Keratinocyte (primary cell): ENCODE measurements around the gene HHATL. TPM values are rescaled to one million over a fixed set of nuclear protein-coding genes. Genes with fewer than 3 reads are reported as not detected.

ENCODE experiments used
- DNase-seq: peaks from one replicate; pipeline ENCODE4 v3.0.0-alpha.2; 2011; ENCODE audit warnings: low read depth, missing footprints, low spot score
- FAIRE-seq: peaks from 2 replicates; lab custom pipeline; 2011; peaks lifted over from hg19 to GRCh38; lab: Jason Lieb, UNC
- H2AFZ ChIP-seq: 2 replicates; pipeline ENCODE4 v1.6.0; 2012; ENCODE audit warnings: low read length, control low read depth, inconsistent platforms; ENCODE audit not compliant: control insufficient read depth
- H3K27ac ChIP-seq: 2 replicates; pipeline ENCODE4 v1.5.1; 2011; ENCODE audit warnings: low read length; ENCODE audit not compliant: control insufficient read depth, insufficient read depth
- H3K27me3 ChIP-seq: 3 replicates; pipeline ENCODE4 v1.6.0; 2011; ENCODE audit warnings: low read length; ENCODE audit not compliant: control insufficient read depth, insufficient read depth; ENCODE audit errors: extremely low read depth
- H3K36me3 ChIP-seq, 2 experiments: 2 replicates in 1 of 2; 3 replicates in 1 of 2; pipeline ENCODE4 v1.5.1; 2011; ENCODE audit warnings: low read length in 2 of 2, mild to moderate bottlenecking in 1 of 2; ENCODE audit not compliant: control insufficient read depth in 2 of 2, insufficient read depth in 2 of 2; ENCODE audit errors: extremely low read depth in 1 of 2
- H3K4me1 ChIP-seq: 3 replicates; pipeline ENCODE4 v1.5.1; 2011; ENCODE audit warnings: low read length; ENCODE audit not compliant: control insufficient read depth, insufficient read depth; ENCODE audit errors: extremely low read depth
- H3K4me2 ChIP-seq: 3 replicates; pipeline ENCODE4 v1.6.0; 2011; ENCODE audit warnings: low read depth, low read length; ENCODE audit not compliant: control insufficient read depth, insufficient read depth; ENCODE audit errors: extremely low read depth
- H3K4me3 ChIP-seq, 3 experiments: fragments of 200-600 bp in 1 of 3; sonication (generic) in 1 of 3; 2 replicates in 2 of 3; 3 replicates in 1 of 3; pipeline ENCODE4 v1.5.1; 2011 to 2016; ENCODE audit warnings: low read length in 3 of 3, mild to moderate bottlenecking in 3 of 3, control low read depth in 2 of 3, inconsistent platforms in 1 of 3, low read depth in 1 of 3, mixed read lengths in 1 of 3, mixed run types in 1 of 3, moderate library complexity in 1 of 3; ENCODE audit not compliant: control insufficient read depth in 2 of 3, insufficient read depth in 2 of 3; ENCODE audit errors: extremely low read depth in 1 of 3
- H3K79me2 ChIP-seq: 2 replicates; pipeline ENCODE4 v1.6.0; 2012; ENCODE audit warnings: low read length; ENCODE audit not compliant: control insufficient read depth, insufficient read depth
- H3K9ac ChIP-seq: 3 replicates; pipeline ENCODE4 v1.6.0; 2011; ENCODE audit warnings: low read length; ENCODE audit not compliant: control insufficient read depth, insufficient read depth; ENCODE audit errors: extremely low read depth
- H3K9me1 ChIP-seq: 3 replicates; pipeline ENCODE4 v1.6.0; 2011; ENCODE audit warnings: low read length; ENCODE audit not compliant: control insufficient read depth, insufficient read depth; ENCODE audit errors: extremely low read depth
- H3K9me3 ChIP-seq: 2 replicates; pipeline ENCODE4 v1.5.1; 2012; ENCODE audit warnings: low read depth, low read length; ENCODE audit not compliant: control insufficient read depth
- H4K20me1 ChIP-seq: 3 replicates; pipeline ENCODE4 v1.6.0; 2011; ENCODE audit warnings: low read length; ENCODE audit not compliant: control insufficient read depth, insufficient read depth; ENCODE audit errors: extremely low read depth
- EZH2 ChIP-seq: IDR thresholded peaks from one replicate; pipeline ENCODE4 v1.6.1; 2012; ENCODE audit warnings: inconsistent platforms, mild to moderate bottlenecking, low read length, moderate library complexity
- dilution Hi-C: fragments of 300-500 bp; cut with MboI; formaldehyde crosslinking; loops from one replicate; pipeline ENCODE4 v1.7.0; 2020; ENCODE audit warnings: low sequenced_read_pairs; ENCODE audit not compliant: extremely low pct_ligation_motif_present
- polyA plus RNA-seq, 5 experiments: library from polyadenylated mRNA; depleted of rRNA in 3 of 5; stranded (reverse) in 3 of 5; stranded (forward) in 1 of 5; unstranded in 1 of 5; fragments of >200 nt; gene quantifications; 1 replicate in 1 of 5; 2 replicates in 3 of 5; 3 replicates in 1 of 5; pipeline versions ENCODE4 v1.2.1 to v1.2.3, GENCODE V29; 2011 to 2012; ENCODE audit warnings: missing spikeins in 2 of 5, low read depth in 1 of 5, low replicate concordance in 1 of 5
- TF ChIP-seq, protein P1 (sequence below), 3 experiments: IDR thresholded peaks in 1 of 3; conservative IDR thresholded peaks in 1 of 3; optimal IDR thresholded peaks in 1 of 3; 2 replicates in 2 of 3; 3 replicates in 1 of 3; pipeline versions ENCODE3 to v1.5.1; 2011; ENCODE audit warnings: low read length in 3 of 3, mild to moderate bottlenecking in 3 of 3, moderate library complexity in 2 of 3, control low read depth in 1 of 3, inconsistent platforms in 1 of 3; ENCODE audit not compliant: insufficient read depth in 2 of 3; ENCODE audit errors: extremely low read depth in 1 of 3

HHATL gene
- polyA plus RNA-seq, 1 donor (not counting 4 experiments of a cell fraction or from before 2014, with no cell fraction given): not detected

DNA sequence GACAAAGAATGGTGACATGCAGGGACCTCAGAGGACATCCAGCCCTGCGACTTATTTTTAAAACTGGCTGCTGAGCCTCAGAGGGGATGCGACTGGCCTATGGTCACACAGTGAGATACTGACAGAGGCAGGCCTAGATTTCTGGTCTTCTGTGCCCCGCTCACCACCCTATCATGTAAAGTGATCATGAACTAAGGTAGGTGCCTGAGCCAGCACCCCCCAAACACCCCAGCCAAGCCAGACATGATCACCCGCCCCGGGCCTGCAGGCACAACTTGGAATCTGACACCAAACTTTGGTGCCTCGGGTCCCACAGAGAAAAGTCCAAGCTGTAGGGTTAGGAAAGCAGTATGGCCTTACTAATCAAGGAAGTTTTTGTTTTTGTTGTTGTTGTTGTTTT, 33.9 kb upstream of the HHATL start:
- TF ChIP-seq EZH2: no peak
- TF ChIP-seq, protein P1, sequence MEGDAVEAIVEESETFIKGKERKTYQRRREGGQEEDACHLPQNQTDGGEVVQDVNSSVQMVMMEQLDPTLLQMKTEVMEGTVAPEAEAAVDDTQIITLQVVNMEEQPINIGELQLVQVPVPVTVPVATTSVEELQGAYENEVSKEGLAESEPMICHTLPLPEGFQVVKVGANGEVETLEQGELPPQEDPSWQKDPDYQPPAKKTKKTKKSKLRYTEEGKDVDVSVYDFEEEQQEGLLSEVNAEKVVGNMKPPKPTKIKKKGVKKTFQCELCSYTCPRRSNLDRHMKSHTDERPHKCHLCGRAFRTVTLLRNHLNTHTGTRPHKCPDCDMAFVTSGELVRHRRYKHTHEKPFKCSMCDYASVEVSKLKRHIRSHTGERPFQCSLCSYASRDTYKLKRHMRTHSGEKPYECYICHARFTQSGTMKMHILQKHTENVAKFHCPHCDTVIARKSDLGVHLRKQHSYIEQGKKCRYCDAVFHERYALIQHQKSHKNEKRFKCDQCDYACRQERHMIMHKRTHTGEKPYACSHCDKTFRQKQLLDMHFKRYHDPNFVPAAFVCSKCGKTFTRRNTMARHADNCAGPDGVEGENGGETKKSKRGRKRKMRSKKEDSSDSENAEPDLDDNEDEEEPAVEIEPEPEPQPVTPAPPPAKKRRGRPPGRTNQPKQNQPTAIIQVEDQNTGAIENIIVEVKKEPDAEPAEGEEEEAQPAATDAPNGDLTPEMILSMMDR (optimal IDR thresholded peaks at IDR 0.05 in 1 of 3, IDR thresholded peaks at IDR 0.05 in 1 of 3, conservative IDR thresholded peaks at IDR 0.05 in 1 of 3; ENCODE audit: extremely low read depth in 1 of 3, insufficient read depth in 2 of 3, low read length in 3 of 3): no peak
- no peaks in the 10 kb centered on the region for H3K4me1 ChIP-seq
- peaks cover 4% of the 10 kb centered on the region for H3K27me3 ChIP-seq
- no peak overlapping the region for H3K27ac ChIP-seq
- DNase-seq (no peak), FAIRE-seq (no peak)
- H4K20me1 ChIP-seq: peaks cover 2% of the 10 kb centered on the region
- H3K79me2 ChIP-seq: no peaks in the 10 kb centered on the region
- no peak overlapping the region for H3K9ac ChIP-seq
- dilution Hi-C loops: no loop called here
- no peak overlapping the region for H3K4me3 ChIP-seq
- H3K4me2 ChIP-seq: no peak overlapping the region
- H3K9me3 ChIP-seq: no peaks in the 10 kb centered on the region
- H3K36me3 ChIP-seq: no peaks in the 10 kb centered on the region
- no peaks in the 10 kb centered on the region for H3K9me1 ChIP-seq
- H2AFZ ChIP-seq: no peak overlapping the region

GRCh38 chr3:42736081-42736480, 33.5 kb upstream of the HHATL start:
- dilution Hi-C loops: no loop called here
- Histone ChIP-seq H3K4me2 (no peak overlapping the region), H3K9me3 (no peaks in the 10 kb centered on the region), H2AFZ (no peak overlapping the region), H3K27me3 (peaks cover 4% of the 10 kb centered on the region), H3K27ac (no peak overlapping the region), H3K9ac (no peak overlapping the region), H3K4me3 (no peak overlapping the region), H3K4me1 (no peaks in the 10 kb centered on the region), H4K20me1 (peaks cover 2% of the 10 kb centered on the region), H3K79me2 (no peaks in the 10 kb centered on the region), H3K9me1 (no peaks in the 10 kb centered on the region), H3K36me3 (no peaks in the 10 kb centered on the region)
- FAIRE-seq (no peak), DNase-seq (no peak)
- TF ChIP-seq, protein P1 (optimal IDR thresholded peaks at IDR 0.05 in 1 of 3, IDR thresholded peaks at IDR 0.05 in 1 of 3, conservative IDR thresholded peaks at IDR 0.05 in 1 of 3; ENCODE audit: extremely low read depth in 1 of 3, insufficient read depth in 2 of 3, low read length in 3 of 3): no peak
- TF ChIP-seq EZH2: no peak
